ENCODE data around the gene AFAP1L1. TPM values are rescaled to one million over a fixed set of nuclear protein-coding genes. Genes with fewer than 3 reads are reported as not detected.

The AFAP1L1 gene
- polyA plus RNA-seq (2013): 2.6 TPM

GRCh38 chr5:149271716-149272563, at the start of gene AFAP1L1:
Gene AFAP1L1, plus strand, starts transcription at chr5:149271859. Its CDS starts 110 bp downstream, at chr5:149271969.
- CTCF ChIA-PET: interaction anchor here (0.9 to 1.4 kb wide), 3 partner anchors 8 to 109 kb away, joined by 3 to 4 read pairs (median 4); no protein-coding TSS in a partner anchor
- peaks cover 0 to 5% (median 3%) of the 10 kb centered on the region in 5 experiments for H3K9me3 ChIP-seq (ENCODE audit: control extremely low read depth in 1 of 5, control insufficient read depth in 4 of 5, insufficient read depth in 2 of 5, low read depth in 1 of 5, low read length in 4 of 5)
- POLR2A ChIA-PET: interaction anchor here (0.6 kb wide), 1 partner anchor 20 kb away, joined by 3 read pairs; no protein-coding TSS in a partner anchor

DNA sequence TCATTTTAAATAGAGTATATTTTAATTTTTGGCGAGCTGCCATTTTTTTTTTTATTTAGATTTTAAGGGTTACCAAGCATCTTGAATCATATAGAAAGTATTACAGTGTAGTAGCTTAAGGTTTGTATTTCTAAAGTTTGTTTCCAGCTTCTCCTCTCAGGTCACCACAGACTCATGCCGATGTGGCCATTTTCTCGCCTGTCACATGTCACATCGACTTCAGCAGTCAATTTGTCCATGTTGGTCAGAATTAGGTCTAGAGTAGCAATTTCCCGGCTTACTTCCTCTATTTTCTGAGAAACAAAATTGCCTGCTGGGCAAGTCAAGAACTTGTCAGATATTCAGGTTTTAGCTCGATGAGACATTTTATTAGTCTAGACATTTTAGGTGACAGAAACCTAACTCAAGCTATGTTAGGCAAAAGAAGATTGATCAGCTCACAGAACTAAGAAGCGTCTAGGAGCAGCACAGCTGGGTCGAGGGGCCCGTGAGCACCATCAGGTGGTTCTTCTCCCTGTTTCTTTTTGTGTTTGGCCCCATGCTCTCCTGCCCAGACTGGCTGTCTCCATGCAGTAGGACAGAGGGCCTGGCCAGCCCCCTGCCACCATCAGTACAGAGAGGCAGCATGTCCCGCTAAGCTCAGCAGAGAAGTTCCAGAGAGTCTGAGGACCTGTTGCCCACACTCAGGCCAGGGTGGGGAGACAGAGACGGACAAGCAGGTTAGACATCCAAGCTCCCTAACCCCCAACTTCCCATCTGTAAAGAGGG, 48.4 kb upstream of the AFAP1L1 start:
- Histone ChIP-seq H3K9me3 (ENCODE audit: control extremely low read depth in 1 of 5, control insufficient read depth in 4 of 5, insufficient read depth in 2 of 5, low read depth in 1 of 5, low read length in 4 of 5) (no peaks in the 10 kb centered on the region), H3K36me3 (ENCODE audit: control insufficient read depth in 4 of 4, insufficient read depth in 4 of 4, low read length in 3 of 4) (no peaks in the 10 kb centered on the region), H3K4me3 (ENCODE audit: control insufficient read depth in 1 of 7, extremely low read depth in 1 of 7, insufficient read depth in 4 of 7, low read depth in 2 of 7, low read length in 6 of 7) (no peak overlapping the region), H3K27ac (ENCODE audit: insufficient read depth in 1 of 2, low read depth in 1 of 2, low read length in 2 of 2, poor library complexity in 1 of 2, severe bottlenecking in 2 of 2) (no peak overlapping the region), H3K27me3 (replicated peaks in 2 of 5; ENCODE audit: control insufficient read depth in 4 of 5, insufficient read depth in 5 of 5, low read length in 4 of 5) (no peaks in the 10 kb centered on the region), H3K4me1 (ENCODE audit: control extremely low read depth in 1 of 4, control insufficient read depth in 4 of 4, insufficient read depth in 4 of 4, low read length in 3 of 4) (peaks cover 0 to 12% (median 7%) of the 10 kb centered on the region in 4 experiments)
- CTCF ChIA-PET: interaction anchor here (0.9 to 9.6 kb wide), 8 partner anchors 10 to 93 kb away, joined by 3 to 98 read pairs (median 4); partner anchors contain the start of gene ABLIM3
- DNase-seq: peak; percentile 43 to 83 (median 77)
- 41% methylated on average over 8 of the region's 11 CpGs for WGBS (ENCODE audit: insufficient coverage)
- POLR2A ChIA-PET: no interaction called here

More at GRCh38 chr5:149271716-149272563, at the start of gene AFAP1L1:
- Histone ChIP-seq H3K27ac (ENCODE audit: insufficient read depth in 1 of 2, low read depth in 1 of 2, low read length in 2 of 2, poor library complexity in 1 of 2, severe bottlenecking in 2 of 2) (no peak within 1 kb of the TSS), H3K4me1 (ENCODE audit: control extremely low read depth in 1 of 4, control insufficient read depth in 4 of 4, insufficient read depth in 4 of 4, low read length in 3 of 4) (peaks cover 2 to 15% (median 13%) of the 10 kb centered on the region in 4 experiments), H3K27me3 (replicated peaks in 2 of 5; ENCODE audit: control insufficient read depth in 4 of 5, insufficient read depth in 5 of 5, low read length in 4 of 5) (peaks cover 0 to 23% (median 9%) of the 10 kb centered on the region in 5 experiments), H3K4me3 (ENCODE audit: control insufficient read depth in 1 of 7, extremely low read depth in 1 of 7, insufficient read depth in 4 of 7, low read depth in 2 of 7, low read length in 6 of 7) (peak within 1 kb of the TSS in 6 of 7 experiments; percentile 44 to 80 (median 66)), H3K36me3 (ENCODE audit: control insufficient read depth in 4 of 4, insufficient read depth in 4 of 4, low read length in 3 of 4) (no peaks in the 10 kb centered on the region)
- peak in 2 of 3 donors; percentile 51 to 66 for DNase-seq
- under 1% methylated on average over 69 of the region's 81 CpGs for WGBS (ENCODE audit: insufficient coverage)

- WGBS (ENCODE audit: insufficient coverage): 97% methylated on average over 3 of the region's 5 CpGs
- ChIA-PET POLR2A (no interaction called here), CTCF (interaction anchor here (1.0 to 9.6 kb wide), 9 partner anchors 16 to 147 kb away, joined by 3 to 98 read pairs (median 3); partner anchors contain the start of gene ABLIM3)
- H3K27me3 ChIP-seq (replicated peaks in 2 of 5; ENCODE audit: control insufficient read depth in 4 of 5, insufficient read depth in 5 of 5, low read length in 4 of 5): no peaks in the 10 kb centered on the region
- no peaks in the 10 kb centered on the region for H3K36me3 ChIP-seq (ENCODE audit: control insufficient read depth in 4 of 4, insufficient read depth in 4 of 4, low read length in 3 of 4)
- no peak overlapping the region for H3K4me3 ChIP-seq (ENCODE audit: control insufficient read depth in 1 of 7, extremely low read depth in 1 of 7, insufficient read depth in 4 of 7, low read depth in 2 of 7, low read length in 6 of 7)
- H3K4me1 ChIP-seq (ENCODE audit: control extremely low read depth in 1 of 4, control insufficient read depth in 4 of 4, insufficient read depth in 4 of 4, low read length in 3 of 4): peaks cover 0 to 17% (median 11%) of the 10 kb centered on the region in 4 experiments
- no peaks in the 10 kb centered on the region for H3K9me3 ChIP-seq (ENCODE audit: control extremely low read depth in 1 of 5, control insufficient read depth in 4 of 5, insufficient read depth in 2 of 5, low read depth in 1 of 5, low read length in 4 of 5)
- no peak for DNase-seq
- H3K27ac ChIP-seq (ENCODE audit: insufficient read depth in 1 of 2, low read depth in 1 of 2, low read length in 2 of 2, poor library complexity in 1 of 2, severe bottlenecking in 2 of 2): no peak overlapping the region
Observed at GRCh38 chr5:149224282-149224681, 47.4 kb upstream of the AFAP1L1 start.

DNA sequence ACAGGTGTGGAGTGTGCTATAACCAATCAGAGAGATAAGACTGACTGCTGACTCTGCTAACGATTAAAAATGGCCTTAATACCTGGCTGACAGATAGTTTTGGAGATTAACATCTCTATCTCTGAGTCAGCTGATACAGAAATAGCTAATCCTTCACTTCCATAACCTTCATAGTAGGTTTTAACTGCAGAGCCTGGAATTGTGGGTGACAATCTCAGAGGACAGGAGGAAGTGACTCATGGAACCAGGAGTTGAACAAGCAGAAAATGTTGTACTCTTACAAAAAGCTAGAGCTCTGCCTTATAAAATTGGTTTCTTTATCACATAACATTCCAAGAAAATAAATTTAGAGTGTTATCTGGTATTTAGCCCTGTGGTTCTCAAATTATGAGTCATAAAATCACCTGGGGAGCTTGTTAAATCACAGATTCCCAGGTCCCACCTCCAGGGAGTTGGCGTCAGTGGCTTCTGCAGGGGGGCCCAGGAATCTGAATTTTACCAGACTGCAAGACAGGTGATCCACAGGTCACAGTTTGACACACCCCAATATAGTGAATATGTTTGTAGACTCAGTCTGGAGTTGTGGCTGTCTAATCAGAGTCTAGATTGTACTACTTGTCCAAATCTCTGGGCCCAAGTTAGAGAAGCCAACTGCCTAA, 44.4 kb upstream of the AFAP1L1 start:
- Histone ChIP-seq H3K4me1 (ENCODE audit: control extremely low read depth in 1 of 4, control insufficient read depth in 4 of 4, insufficient read depth in 4 of 4, low read length in 3 of 4) (peaks cover 0 to 24% (median 15%) of the 10 kb centered on the region in 4 experiments), H3K27me3 (replicated peaks in 2 of 5; ENCODE audit: control insufficient read depth in 4 of 5, insufficient read depth in 5 of 5, low read length in 4 of 5) (no peaks in the 10 kb centered on the region), H3K9me3 (ENCODE audit: control extremely low read depth in 1 of 5, control insufficient read depth in 4 of 5, insufficient read depth in 2 of 5, low read depth in 1 of 5, low read length in 4 of 5) (no peaks in the 10 kb centered on the region), H3K27ac (ENCODE audit: insufficient read depth in 1 of 2, low read depth in 1 of 2, low read length in 2 of 2, poor library complexity in 1 of 2, severe bottlenecking in 2 of 2) (no peak overlapping the region), H3K4me3 (ENCODE audit: control insufficient read depth in 1 of 7, extremely low read depth in 1 of 7, insufficient read depth in 4 of 7, low read depth in 2 of 7, low read length in 6 of 7) (no peak overlapping the region), H3K36me3 (ENCODE audit: control insufficient read depth in 4 of 4, insufficient read depth in 4 of 4, low read length in 3 of 4) (no peaks in the 10 kb centered on the region)
- CTCF ChIA-PET: interaction anchor here (0.9 to 9.6 kb wide), 5 partner anchors 11 to 87 kb away, joined by 3 to 98 read pairs (median 3); partner anchors contain the start of gene ABLIM3
- peak in 2 of 3 donors; percentile 56 to 71 for DNase-seq
- POLR2A ChIA-PET: no interaction called here
- WGBS (ENCODE audit: insufficient coverage): 100% methylated on average over 1 of the region's 2 CpGs

- ChIA-PET POLR2A (no interaction called here), CTCF (interaction anchor here (1.0 to 9.6 kb wide), 8 partner anchors 15 to 94 kb away, joined by 3 to 98 read pairs (median 4); partner anchors contain the start of gene ABLIM3)
- H3K4me1 ChIP-seq (ENCODE audit: control extremely low read depth in 1 of 4, control insufficient read depth in 4 of 4, insufficient read depth in 4 of 4, low read length in 3 of 4): peaks cover 0 to 12% (median 8%) of the 10 kb centered on the region in 4 experiments
- no peaks in the 10 kb centered on the region for H3K36me3 ChIP-seq (ENCODE audit: control insufficient read depth in 4 of 4, insufficient read depth in 4 of 4, low read length in 3 of 4)
- no peaks in the 10 kb centered on the region for H3K27me3 ChIP-seq (replicated peaks in 2 of 5; ENCODE audit: control insufficient read depth in 4 of 5, insufficient read depth in 5 of 5, low read length in 4 of 5)
- no peak overlapping the region for H3K4me3 ChIP-seq (ENCODE audit: control insufficient read depth in 1 of 7, extremely low read depth in 1 of 7, insufficient read depth in 4 of 7, low read depth in 2 of 7, low read length in 6 of 7)
- 6% methylated on average over 4 of the region's 5 CpGs for WGBS (ENCODE audit: insufficient coverage)
- peak; percentile 39 to 64 (median 63) for DNase-seq
- no peaks in the 10 kb centered on the region for H3K9me3 ChIP-seq (ENCODE audit: control extremely low read depth in 1 of 5, control insufficient read depth in 4 of 5, insufficient read depth in 2 of 5, low read depth in 1 of 5, low read length in 4 of 5)
- no peak overlapping the region for H3K27ac ChIP-seq (ENCODE audit: insufficient read depth in 1 of 2, low read depth in 1 of 2, low read length in 2 of 2, poor library complexity in 1 of 2, severe bottlenecking in 2 of 2)
Observed at GRCh38 chr5:149228618-149229297, 42.9 kb upstream of the AFAP1L1 start.

- WGBS (ENCODE audit: insufficient coverage): 86% methylated on average over 4 of the region's 6 CpGs
- ChIA-PET POLR2A (no interaction called here), CTCF (interaction anchor here (0.8 to 9.6 kb wide), 11 partner anchors 12 to 104 kb away, joined by 3 to 98 read pairs (median 3); partner anchors contain the start of gene ABLIM3)
- Histone ChIP-seq H3K27me3 (replicated peaks in 2 of 5; ENCODE audit: control insufficient read depth in 4 of 5, insufficient read depth in 5 of 5, low read length in 4 of 5) (no peaks in the 10 kb centered on the region), H3K36me3 (ENCODE audit: control insufficient read depth in 4 of 4, insufficient read depth in 4 of 4, low read length in 3 of 4) (no peaks in the 10 kb centered on the region), H3K4me1 (ENCODE audit: control extremely low read depth in 1 of 4, control insufficient read depth in 4 of 4, insufficient read depth in 4 of 4, low read length in 3 of 4) (peaks cover 0 to 12% (median 8%) of the 10 kb centered on the region in 4 experiments), H3K4me3 (ENCODE audit: control insufficient read depth in 1 of 7, extremely low read depth in 1 of 7, insufficient read depth in 4 of 7, low read depth in 2 of 7, low read length in 6 of 7) (no peak overlapping the region), H3K9me3 (ENCODE audit: control extremely low read depth in 1 of 5, control insufficient read depth in 4 of 5, insufficient read depth in 2 of 5, low read depth in 1 of 5, low read length in 4 of 5) (no peaks in the 10 kb centered on the region), H3K27ac (ENCODE audit: insufficient read depth in 1 of 2, low read depth in 1 of 2, low read length in 2 of 2, poor library complexity in 1 of 2, severe bottlenecking in 2 of 2) (no peak overlapping the region)
- DNase-seq: no peak
Observed at GRCh38 chr5:149229298-149229937, 42.2 kb upstream of the AFAP1L1 start.

All from common myeloid progenitor, CD34-positive (primary cell).